LNCaP clone FGC (cell line): Measurements from ENCODE around the gene ANKRD7.
"Not testable (repeated sequence)": the region's sequence is repeated elsewhere in the genome, so short reads cannot be mapped to it uniquely, and the experiment has no call there.

ENCODE experiments used
- DNase-seq: peaks from one replicate; pipeline ENCODE4 v3.0.0-alpha.2; 2011; ENCODE audit warnings: low read depth
- H3K4me3 ChIP-seq: 2 replicates; pipeline ENCODE4 v1.5.1; 2011; ENCODE audit warnings: mild to moderate bottlenecking, low read depth, low read length, control low read depth
- CTCF ChIP-seq: IDR thresholded peaks from 2 replicates; pipeline ENCODE4 v1.5.1; 2012; ENCODE audit warnings: mild to moderate bottlenecking; ENCODE audit not compliant: control insufficient read depth, insufficient read depth; ENCODE audit errors: extremely low read depth

The ANKRD7 gene

DNA sequence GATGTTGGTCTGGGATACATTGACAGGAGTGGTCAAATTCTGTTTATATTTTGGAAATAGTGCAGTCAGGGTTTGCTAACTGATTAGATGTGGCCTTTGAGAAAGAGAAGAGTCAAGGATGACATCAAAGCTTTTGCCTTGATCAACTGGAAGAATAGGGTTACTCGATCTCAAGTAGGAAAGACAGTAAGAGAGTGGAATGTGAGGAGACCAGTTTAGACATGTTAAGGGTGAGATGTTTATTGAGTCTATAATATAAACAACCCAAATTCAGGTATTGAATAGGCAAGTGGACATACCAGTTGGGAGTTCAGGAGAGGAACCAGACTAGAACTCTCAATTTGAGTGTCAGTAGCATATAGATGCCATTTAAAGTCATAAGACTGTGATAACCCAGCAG, 1.9 kb upstream of the ANKRD7 start:
- TF ChIP-seq CTCF = no peak
- no peak overlapping the region for H3K4me3 ChIP-seq
- no peak for DNase-seq

DNA sequence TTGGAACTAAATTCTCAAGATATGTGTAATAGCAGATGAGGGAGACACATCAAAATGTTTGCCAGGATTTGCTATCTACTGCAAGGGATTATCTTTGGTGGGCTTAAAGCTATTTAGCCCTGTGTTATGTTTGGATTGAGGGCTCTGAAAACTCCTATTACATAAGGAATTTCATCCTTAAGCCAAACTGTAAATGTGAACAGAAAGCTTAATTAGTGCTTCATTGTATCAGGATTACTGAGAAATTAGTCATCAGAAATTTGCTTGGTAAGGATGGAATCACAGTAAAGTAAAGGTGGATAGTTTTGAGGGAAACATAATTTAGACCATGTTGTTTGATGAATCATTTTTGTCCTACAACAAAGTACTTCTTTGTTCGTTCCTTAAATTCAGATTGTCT, 8.3 kb downstream of the ANKRD7 start:
- no peak for TF ChIP-seq CTCF
- DNase-seq = no peak
- H3K4me3 ChIP-seq = no peak overlapping the region

- DNase-seq = peak; percentile 32
- TF ChIP-seq CTCF = no peak
- no peak overlapping the region for H3K4me3 ChIP-seq
These were observed 9.3 kb downstream of the ANKRD7 start for GRCh38 chr7:118233799-118234198.

- no peak for TF ChIP-seq CTCF
- no peak overlapping the region for H3K4me3 ChIP-seq
- DNase-seq = no peak
These were observed 14.5 kb downstream of the ANKRD7 start for GRCh38 chr7:118239014-118239413.

DNA sequence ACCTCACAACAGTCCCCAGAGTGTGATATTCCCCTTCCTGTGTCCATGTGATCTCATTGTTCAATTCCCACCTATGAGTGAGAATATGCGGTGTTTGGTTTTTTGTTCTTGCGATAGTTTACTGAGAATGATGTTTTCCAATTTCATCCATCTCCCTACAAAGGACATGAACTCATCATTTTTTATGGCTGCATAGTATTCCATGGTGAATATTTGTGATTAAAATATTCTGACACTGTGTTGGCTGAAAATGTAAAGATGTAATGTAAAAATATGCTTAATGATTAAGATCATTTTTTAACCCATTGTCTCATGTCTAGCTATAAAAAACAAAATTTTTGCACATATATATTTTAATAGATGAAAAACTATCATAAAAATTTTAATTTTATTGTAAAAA, 15.8 kb downstream of the ANKRD7 start:
- not testable (repeated sequence) for DNase-seq, H3K4me3 ChIP-seq

- no peak for DNase-seq
- no peak overlapping the region for H3K4me3 ChIP-seq
- no peak for TF ChIP-seq CTCF
These were observed 19.2 kb downstream of the ANKRD7 start for GRCh38 chr7:118243695-118244094.

DNA sequence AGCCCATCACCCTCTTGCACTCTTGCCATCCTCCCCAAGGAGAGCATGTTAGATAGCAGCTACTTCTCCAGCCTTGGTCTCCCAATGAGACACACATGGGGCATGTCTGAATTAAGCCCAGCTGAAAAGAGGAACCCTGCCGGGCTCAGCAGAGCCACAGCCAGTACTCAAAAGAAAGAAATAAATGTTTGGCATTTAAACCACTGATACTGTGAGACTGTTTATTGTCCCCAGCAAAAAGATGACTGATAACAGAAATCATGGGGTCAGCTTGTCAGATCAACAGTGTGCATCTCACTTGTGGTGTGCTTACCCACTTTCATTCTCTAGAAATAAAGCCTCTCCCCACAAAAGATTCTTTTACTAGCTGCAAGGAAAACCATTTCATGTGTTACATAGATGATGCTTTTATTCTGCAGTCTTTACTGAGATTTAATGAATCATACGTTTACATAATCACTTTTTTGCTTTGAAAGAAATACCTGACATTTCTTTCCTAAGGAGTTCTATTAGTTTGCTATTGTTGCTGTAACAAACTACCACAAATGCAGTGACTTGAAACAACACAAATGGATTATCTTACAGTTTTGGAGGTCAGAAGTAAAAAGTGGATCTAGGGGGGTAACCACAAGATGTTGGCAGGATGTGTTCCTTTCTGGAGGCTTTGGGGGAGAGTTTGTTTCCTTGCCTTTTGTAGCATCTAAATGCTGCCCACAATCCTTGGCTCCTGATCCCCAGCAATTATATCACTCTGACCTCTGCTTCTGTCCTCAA, 20.9 kb downstream of the ANKRD7 start:
- DNase-seq = no peak
- no peak overlapping the region for H3K4me3 ChIP-seq
- TF ChIP-seq CTCF = no peak
